ENCODE data around the gene HCFC1R1. TPM values are rescaled to one million over a fixed set of nuclear protein-coding genes. Genes with fewer than 3 reads are reported as not detected.

HCFC1R1 gene
- total RNA-seq, 4 donors from 2014 or later, result 17.8 to 30.9 (median 27.9) TPM

- TF ChIP-seq CTCF (IDR thresholded peaks at IDR 0.05; ENCODE audit: low read depth), result no peak
These were observed 26.7 kb upstream of the HCFC1R1 start for GRCh38 chr16:3050487-3050886.

GRCh38 chr16:3049921-3050481 is 26.3 kb upstream of the HCFC1R1 start:
- no peak for TF ChIP-seq CTCF (IDR thresholded peaks at IDR 0.05; ENCODE audit: low read depth)

GRCh38 chr16:3047387-3047720 is 23.6 kb upstream of the HCFC1R1 start:
- TF ChIP-seq CTCF (IDR thresholded peaks at IDR 0.05; ENCODE audit: low read depth), result no peak

GRCh38 chr16:3046641-3047386 is 23.1 kb upstream of the HCFC1R1 start:
- TF ChIP-seq CTCF (IDR thresholded peaks at IDR 0.05; ENCODE audit: low read depth), result no peak

GRCh38 chr16:3045758-3046640 is 22.3 kb upstream of the HCFC1R1 start, which contains the start of gene MMP25:
Gene MMP25 (plus strand): TSS chr16:3046561. CDS start chr16:3046918, 357 bp downstream.
- no peak for TF ChIP-seq CTCF (IDR thresholded peaks at IDR 0.05; ENCODE audit: low read depth)

- no peak for TF ChIP-seq CTCF (IDR thresholded peaks at IDR 0.05; ENCODE audit: low read depth)
These were observed 21.0 kb upstream of the HCFC1R1 start for GRCh38 chr16:3044708-3045107.

GRCh38 chr16:3042376-3042775 is 18.6 kb upstream of the HCFC1R1 start:
- no peak for TF ChIP-seq CTCF (IDR thresholded peaks at IDR 0.05; ENCODE audit: low read depth)

Data from subcutaneous adipose tissue (tissue), 4 donors.